Measurements from ENCODE around the gene C1orf116. TPM values are rescaled to one million over a fixed set of nuclear protein-coding genes. Genes with fewer than 3 reads are reported as not detected.

C1orf116 gene
- total RNA-seq, 4 donors from 2014 or later, result 7.1 to 24.6 (median 13.3) TPM

- Histone ChIP-seq H3K4me3 (replicated peaks in 1 of 3) (no peak overlapping the region), H3K27me3 (no peaks in the 10 kb centered on the region), H3K27ac (peak overlapping the region; percentile 53 to 86 (median 80)), H3K36me3 (no peaks in the 10 kb centered on the region), H3K9me3 (no peaks in the 10 kb centered on the region), H3K4me1 (peaks cover 27% of the 10 kb centered on the region in 2 donors)
- TF ChIP-seq CTCF (IDR thresholded peaks at IDR 0.05), result no peak
- TF ChIP-seq POLR2A (IDR thresholded peaks at IDR 0.05), result peak in 1 of 2 donors; percentile 55
- peak; percentile 61 to 74 for DNase-seq
- intact Hi-C loops (cut with DNase I), result no loop called here
- WGBS, 2 donors, result 58 to 66% methylated on average over 7 of the region's 7 CpGs
These were observed 808 bp downstream of the C1orf116 start for GRCh38 chr1:207031632-207032264.

GRCh38 chr1:207031016-207031415, 1.5 kb downstream of the C1orf116 start:
- Histone ChIP-seq H3K9me3 (no peaks in the 10 kb centered on the region), H3K36me3 (no peaks in the 10 kb centered on the region), H3K4me3 (replicated peaks in 1 of 3) (no peak overlapping the region), H3K4me1 (peaks cover 33 to 34% of the 10 kb centered on the region in 2 donors), H3K27me3 (no peaks in the 10 kb centered on the region), H3K27ac (peak overlapping the region; percentile 16 to 80 (median 53))
- TF ChIP-seq CTCF (IDR thresholded peaks at IDR 0.05) (no peak), POLR2A (IDR thresholded peaks at IDR 0.05) (no peak)
- WGBS, 2 donors, result 69 to 87% methylated on average over 1 of the region's 1 CpG
- intact Hi-C loops (cut with DNase I), result no loop called here
- no peak for DNase-seq

- Histone ChIP-seq H3K27me3 (no peaks in the 10 kb centered on the region), H3K4me3 (replicated peaks in 1 of 3) (no peak overlapping the region)
- TF ChIP-seq CTCF (IDR thresholded peaks at IDR 0.05), result no peak
- TF ChIP-seq POLR2A (IDR thresholded peaks at IDR 0.05), result no peak
These were observed 2.0 kb downstream of the C1orf116 start for GRCh38 chr1:207030522-207031009.

GRCh38 chr1:207029701-207030521, 2.6 kb downstream of the C1orf116 start:
- Histone ChIP-seq H3K27ac (peak overlapping the region in 1 of 3 donors; percentile 80), H3K4me3 (replicated peaks in 1 of 3) (no peak overlapping the region), H3K27me3 (no peaks in the 10 kb centered on the region), H3K9me3 (no peaks in the 10 kb centered on the region), H3K36me3 (no peaks in the 10 kb centered on the region), H3K4me1 (peaks cover 44% of the 10 kb centered on the region in 2 donors)
- TF ChIP-seq POLR2A (IDR thresholded peaks at IDR 0.05), result no peak
- TF ChIP-seq CTCF (IDR thresholded peaks at IDR 0.05), result no peak
- intact Hi-C loops (cut with DNase I), result no loop called here
- WGBS, 2 donors, result 80 to 87% methylated on average over 5 of the region's 5 CpGs
- no peak for DNase-seq

More at GRCh38 chr1:207030522-207031009, 2.0 kb downstream of the C1orf116 start:
- Histone ChIP-seq H3K9me3 (no peaks in the 10 kb centered on the region), H3K4me1 (peaks cover 37 to 39% of the 10 kb centered on the region in 2 donors), H3K27ac (peak overlapping the region in 1 of 3 donors; percentile 80), H3K36me3 (no peaks in the 10 kb centered on the region)
- WGBS, 2 donors, result 67 to 68% methylated on average over 5 of the region's 5 CpGs
- DNase-seq, result no peak
- intact Hi-C loops (cut with DNase I), result no loop called here
